ENCODE measurements around the gene RNF2.

The RNF2 gene

DNA sequence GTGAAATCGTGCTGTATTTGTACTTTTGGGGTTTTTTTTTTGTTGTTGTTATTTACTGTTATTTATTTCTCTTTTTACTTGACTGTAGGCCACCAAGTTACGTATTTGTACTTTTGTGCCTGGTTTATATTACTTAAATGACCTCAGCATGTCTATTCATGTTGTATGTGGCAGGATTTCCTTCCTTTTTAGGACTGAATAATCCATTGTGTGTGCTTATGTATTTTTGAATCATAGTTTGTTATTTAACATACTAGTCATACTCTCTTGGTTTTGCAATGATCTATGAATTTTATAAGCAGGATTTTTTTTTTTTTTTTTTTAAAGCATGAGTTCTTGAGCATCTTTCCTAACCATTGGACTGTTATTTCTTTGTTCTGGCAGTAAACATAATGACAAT lies 51.2 kb downstream of the RNF2 start:
- no peak for DNase-seq

DNA sequence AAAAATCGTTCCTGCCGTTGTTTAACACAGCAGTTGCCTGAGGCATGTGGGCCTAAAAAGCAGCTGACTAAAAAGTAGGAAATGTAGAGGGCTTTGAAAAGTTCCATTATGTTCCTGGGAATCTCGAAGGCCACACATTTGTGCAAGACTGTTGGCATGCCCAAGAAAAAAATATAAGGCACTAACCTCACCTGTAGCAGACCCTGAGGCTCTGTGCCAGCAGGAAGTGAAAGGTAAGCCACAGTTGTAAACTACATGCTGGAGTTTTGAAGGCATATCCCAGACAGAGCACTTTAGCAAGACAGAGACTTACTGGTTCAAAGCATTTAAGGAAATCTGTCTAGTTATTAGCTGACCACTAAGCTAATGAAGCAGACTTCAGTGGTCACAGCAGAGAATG lies 58.7 kb downstream of the RNF2 start:
- no peak for DNase-seq

DNA sequence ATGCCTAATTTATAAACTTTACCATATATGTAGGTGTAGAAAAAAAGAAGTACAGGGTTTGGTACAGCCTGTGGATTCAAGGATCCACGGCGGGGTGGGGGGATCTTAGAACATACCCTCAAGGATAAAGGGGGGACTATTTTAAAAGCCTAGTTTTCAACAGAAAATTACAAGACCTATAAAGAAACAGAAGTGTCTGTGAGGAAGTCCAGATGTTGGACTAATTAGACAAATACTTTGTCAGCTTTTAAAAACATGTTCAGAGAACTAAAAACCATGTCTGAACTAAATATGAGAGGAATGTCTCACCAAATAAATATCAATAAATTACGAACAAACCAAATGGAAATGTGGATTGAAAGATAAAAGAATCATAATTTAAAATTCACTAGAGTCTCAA lies 59.8 kb downstream of the RNF2 start:
- DNase-seq = no peak

DNA sequence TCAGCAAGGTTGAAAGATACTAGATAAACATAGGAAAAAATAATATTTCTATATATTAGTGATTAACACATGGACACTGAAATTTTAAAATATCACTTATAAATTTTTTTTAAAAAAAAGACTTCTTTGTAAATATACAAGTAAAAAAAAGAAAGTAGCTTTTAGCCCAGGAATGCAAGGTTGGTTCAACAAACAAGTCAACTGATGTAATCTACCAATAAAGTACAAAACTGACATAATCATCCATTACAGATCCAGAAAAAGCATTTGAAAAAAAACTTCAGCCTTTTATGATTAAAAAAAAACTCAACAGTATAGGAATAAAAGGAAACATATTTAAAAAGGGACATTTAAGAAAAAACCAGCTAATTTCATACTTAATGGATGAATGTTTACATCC lies 63.0 kb downstream of the RNF2 start:
- no peak for DNase-seq

DNA sequence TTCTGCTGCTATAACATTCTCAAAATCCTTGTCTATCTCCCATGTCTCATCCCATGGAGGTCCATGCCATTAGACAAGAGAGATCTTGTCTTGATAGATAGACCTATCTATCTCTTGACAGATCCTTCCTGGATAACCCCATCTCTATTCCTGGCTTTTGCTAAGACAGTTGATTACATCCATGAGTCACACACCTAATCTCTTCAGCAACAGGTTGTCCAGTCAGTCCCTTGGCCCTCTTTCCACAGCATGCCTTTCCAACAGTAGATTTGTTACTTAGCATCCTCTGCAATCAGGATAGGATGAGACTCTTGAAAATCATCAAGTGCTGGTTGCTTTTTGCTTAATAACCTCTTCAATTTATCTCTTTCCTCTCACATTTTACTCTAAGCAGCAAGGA lies 64.8 kb downstream of the RNF2 start:
- no peak for DNase-seq

DNA sequence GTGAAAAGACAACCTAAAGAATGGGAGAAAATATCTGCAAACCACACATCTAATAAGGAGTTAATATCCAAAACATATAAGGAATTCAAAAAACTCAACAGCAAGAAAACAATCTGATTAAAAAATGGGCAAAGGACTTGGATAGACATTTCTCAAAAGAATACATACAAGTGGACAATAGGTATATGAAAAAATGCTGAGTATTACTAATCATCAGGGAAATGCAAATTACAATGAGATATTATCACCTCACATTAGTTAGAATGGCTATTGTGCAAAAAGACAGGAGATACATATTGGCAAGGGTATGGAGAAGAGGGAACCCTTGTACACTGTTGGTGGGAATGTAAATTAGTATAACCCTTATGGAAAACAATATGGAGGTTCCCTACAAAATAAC lies 66.5 kb downstream of the RNF2 start:
- DNase-seq = no peak

DNA sequence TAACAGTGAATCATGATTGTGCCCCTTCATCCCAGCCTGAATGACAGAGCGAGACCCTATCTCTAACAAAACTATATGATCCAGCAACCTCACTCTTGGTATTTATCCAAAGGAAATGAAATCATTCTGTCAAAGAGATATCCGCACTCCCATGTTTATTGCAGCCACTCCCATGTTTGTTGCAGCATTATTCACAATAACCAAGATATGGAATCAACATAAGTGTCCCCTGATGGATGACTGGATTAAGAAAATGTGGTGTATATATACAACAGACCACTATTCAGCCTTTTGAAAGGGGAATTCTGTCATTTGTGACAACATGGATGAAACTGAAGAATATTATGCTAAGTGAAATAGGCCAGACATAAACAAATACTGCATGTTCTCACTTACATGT lies 67.0 kb downstream of the RNF2 start:
- DNase-seq = no peak

DNA sequence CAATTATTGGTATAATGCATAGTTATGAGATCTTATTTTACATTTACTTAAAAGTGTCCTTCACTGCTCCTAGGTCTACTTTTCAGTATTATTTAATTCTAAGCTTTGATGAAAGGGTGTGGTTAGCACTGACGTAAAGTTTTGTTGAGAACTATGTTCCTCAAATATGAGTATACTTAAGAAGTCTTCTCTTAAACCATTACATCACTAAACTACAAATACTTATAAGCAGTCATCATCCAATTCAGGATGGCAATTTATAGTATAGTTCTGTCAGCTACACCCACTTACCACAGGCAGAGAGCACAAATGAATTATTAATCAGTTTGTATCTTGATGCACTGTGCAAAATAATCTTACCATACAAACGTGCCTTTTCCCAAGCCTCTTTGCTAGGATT lies 84.3 kb downstream of the RNF2 start:
- DNase-seq = no peak

DNA sequence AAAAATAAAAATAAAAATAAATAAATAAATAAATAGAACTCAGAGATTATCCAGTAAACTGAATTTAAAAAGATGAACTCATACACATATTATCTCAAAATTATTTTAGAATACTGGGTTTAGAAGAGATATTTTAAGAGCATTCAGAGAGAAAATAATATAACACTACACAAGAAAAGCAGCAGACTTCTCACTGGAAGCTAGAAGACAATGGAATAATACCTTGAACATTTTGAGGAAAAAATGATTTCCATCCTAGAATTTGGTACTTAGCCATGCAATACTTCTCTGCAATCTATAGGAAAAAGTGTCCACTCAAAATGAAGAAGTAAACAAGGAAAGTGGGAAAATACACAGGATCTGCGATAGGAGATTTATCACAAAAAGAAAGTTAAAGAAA lies 87.2 kb downstream of the RNF2 start:
- no peak for DNase-seq

DNA sequence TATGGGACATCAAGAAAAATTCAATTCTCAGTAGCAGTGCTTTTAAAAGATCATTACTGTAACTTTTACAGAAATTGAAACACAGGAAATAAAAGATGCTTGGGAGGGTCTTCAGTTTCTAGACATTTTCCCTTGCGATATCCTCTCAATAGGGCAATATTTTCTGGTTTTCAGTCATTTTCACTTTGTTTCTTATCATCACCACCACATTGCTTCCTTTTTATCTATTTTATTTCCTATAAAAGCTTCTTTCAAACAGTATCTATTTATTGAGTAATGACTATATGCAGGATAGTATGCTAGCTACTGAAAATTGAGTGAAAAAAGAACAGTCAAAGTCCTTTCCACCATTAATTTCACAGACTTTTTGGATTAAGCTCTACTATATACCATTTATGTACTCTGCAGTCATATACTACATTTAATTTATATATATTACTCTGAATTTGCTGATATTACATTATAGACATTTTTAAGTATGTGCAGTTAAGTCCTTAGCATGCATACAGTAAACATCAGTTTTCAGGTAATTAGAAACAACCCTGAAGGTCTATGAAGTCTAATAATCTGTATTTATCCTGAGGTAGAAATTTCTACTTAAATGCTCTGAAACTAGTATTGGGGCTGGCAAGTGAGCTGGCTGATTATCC lies 92.7 kb downstream of the RNF2 start:
- DNase-seq = no peak

DNA sequence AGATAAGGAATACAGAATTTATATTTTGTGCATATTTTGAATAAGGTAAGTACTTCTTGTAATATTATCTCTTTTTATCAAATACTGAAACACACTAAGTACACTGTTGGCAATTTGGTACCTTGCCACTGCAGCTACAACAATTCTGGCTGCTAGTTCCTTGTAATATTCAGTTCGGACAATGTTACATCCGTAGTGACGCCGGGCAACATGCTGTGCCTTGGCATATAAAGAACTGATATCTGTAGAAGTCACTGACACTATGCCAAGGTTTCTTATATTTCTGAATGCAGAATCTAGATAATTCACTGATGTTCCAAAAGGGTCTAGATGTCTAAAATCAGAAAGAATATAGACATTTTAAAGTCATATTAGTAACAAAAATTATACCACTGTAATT lies 93.9 kb downstream of the RNF2 start:
- no peak for DNase-seq

DNA sequence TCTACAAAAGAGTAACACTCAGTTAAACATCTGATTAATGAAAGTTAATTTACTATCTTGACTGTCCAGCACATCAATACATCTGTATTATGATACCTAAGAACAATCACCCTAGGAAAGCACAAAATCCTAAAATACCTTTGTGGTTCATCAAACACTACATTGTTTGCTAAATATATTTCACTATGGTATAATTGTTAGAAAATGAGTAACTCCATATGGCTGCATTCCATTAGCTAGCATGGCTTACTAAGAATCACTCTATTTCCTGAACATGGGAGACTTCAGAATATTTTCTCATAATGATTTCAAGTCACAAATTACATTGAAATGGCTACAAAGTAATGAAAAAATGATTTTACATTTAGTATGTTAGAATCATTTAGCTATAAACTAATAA lies 98.9 kb downstream of the RNF2 start:
- no peak for DNase-seq

DNA sequence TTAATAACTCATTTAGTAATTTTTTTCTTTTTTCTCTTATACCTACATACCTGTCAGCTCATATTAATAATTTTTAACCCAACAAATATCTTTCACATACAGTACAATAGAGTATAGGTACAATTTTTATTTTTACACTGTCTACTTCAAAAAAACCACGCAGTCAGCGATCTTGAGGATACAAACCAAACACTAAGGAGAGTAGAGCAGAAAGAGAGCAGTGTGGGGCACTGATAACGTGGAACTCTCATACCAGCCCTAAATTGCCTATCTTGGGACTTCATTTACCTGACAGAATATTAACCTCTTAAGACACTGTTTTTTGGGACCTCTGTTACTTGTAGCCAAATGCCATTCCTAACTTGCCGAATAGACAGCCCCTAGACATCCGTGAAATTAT lies 105.9 kb downstream of the RNF2 start:
- no peak for DNase-seq

Measured in NCI-H187 (cell line).